Measurements from ENCODE around the gene HLCS. TPM values are rescaled to one million over a fixed set of nuclear protein-coding genes. Genes with fewer than 3 reads are reported as not detected.
"Not testable (repeated sequence)": the region's sequence is repeated elsewhere in the genome, so short reads cannot be mapped to it uniquely, and the experiment has no call there.

Gene HLCS
- total RNA-seq, 1 donor from 2014 or later: 20.2 TPM

DNA sequence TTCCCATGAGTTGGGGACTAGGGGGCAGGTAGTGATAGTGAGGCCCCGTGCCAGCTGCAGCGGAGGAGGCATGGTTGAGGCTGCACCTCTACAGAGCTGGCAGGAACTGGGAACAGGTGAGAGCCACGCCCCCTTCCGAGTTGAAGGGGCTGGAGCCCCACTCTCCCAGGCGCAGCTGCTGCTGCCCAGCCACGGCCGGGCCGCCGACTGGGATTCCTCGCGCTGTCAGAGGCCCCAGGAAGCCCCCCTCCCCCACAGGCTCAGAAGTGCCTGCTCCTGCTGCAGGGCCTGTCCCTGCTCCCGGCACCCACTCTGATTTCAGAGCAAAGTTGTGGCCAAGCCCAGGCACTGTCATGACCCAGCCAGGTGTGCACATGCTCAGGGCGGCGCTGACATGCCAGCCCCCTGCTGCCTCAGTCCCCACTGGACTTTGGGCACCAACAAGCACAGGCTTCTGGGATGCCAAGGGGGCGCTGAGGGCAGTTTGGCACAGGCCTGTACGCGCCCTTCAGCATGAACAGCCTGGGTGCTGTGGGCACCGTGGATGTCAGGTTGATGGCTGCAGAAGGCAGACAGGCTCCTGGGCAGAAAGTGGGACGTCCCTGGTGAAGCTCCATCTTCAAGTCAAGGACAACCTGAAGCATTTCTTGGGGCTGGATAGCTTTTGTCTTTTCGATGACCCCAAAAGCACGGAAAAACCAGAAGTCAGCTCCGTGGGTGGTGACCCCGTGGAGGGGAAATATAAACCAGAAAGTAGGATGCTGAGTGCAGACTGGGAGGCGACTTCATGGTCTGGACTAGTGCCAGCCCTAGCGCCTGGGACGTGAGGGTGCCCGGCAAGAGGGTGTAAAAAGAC, 146.1 kb downstream of the HLCS start:
- no peak overlapping the region for H3K4me3 Mint-ChIP-seq
- TF ChIP-seq CTCF (IDR thresholded peaks at IDR 0.05; ENCODE audit: unreplicated experiment): no peak
- H3K27me3 Mint-ChIP-seq (ENCODE audit: low read depth): no peaks in the 10 kb centered on the region
- H3K9me3 Mint-ChIP-seq: no peaks in the 10 kb centered on the region
- H3K36me3 Mint-ChIP-seq: peaks cover 6% of the 10 kb centered on the region
- no peak overlapping the region for H3K27ac Mint-ChIP-seq
- H3K4me1 Mint-ChIP-seq: peaks cover 14% of the 10 kb centered on the region
- DNase-seq (ENCODE audit: low spot score in 2 of 2, unreplicated experiment in 2 of 2): no peak

DNA sequence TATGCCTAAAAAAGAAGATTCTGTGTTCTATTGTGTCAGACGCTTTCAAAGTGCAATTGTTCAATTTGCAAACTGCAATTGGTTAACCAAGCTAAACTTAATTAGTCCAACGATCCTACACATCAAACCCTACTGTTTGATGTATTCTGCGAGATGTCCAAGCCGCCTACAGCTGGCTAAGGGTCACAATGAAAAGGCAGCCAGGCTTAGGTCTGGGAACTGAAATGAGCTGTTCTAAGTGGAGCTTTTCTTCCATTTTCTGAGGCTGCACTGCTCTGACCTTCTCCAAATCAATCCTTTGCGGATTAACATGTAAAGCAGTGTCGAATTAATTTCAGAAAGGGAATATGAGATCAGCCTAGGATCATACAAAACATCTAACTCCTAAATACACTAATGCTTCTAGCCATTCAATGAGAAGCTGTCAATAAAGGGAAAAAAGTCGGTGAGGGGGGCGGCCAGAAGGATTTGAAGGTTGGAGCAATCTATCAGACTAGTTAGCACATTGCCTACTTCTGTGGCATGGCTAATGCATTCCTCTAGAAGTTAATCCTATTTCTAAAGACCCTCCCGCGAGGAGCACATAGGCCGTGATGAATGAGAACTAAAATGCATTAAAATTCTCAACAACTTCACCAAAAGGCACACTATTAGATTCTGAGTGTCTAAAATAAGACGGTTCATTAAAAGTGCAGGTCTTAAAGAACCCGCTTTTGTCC, 148.6 kb downstream of the HLCS start:
- DNase-seq (ENCODE audit: low spot score in 2 of 2, unreplicated experiment in 2 of 2): no peak
- Mint-ChIP-seq H3K27ac (no peak overlapping the region), H3K4me3 (no peak overlapping the region), H3K36me3 (no peaks in the 10 kb centered on the region), H3K27me3 (ENCODE audit: low read depth) (no peaks in the 10 kb centered on the region), H3K4me1 (peaks cover 14% of the 10 kb centered on the region), H3K9me3 (no peaks in the 10 kb centered on the region)
- no peak for TF ChIP-seq CTCF (IDR thresholded peaks at IDR 0.05; ENCODE audit: unreplicated experiment)

DNA sequence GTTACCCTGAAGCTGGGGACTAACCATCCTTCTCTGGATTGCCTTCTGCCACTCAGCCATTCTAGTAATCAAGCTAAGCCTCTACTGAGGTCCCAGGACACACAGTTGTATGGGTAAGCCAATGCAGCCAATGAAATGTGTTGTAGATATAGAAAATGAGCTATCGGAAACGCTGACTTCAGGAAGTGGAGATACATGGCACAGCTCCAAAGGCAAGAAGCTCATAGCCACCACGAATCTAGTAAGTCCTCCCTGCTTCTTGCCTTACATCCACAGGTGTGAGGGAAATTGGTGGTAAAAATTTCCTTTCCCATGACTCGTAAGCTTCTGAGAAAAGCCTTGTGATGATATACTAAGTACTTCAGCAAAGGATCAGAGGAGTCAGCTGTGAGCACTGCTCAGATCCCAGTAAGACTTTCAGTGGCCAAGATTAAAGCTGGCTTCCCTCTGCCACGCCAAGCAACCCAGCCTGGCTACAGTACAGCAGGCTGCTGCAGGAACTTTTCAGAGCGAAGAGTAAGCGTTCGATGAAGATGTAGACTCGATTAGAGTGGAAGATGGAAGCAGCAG, 149.8 kb downstream of the HLCS start:
- Mint-ChIP-seq H3K4me1 (peaks cover 13% of the 10 kb centered on the region), H3K27ac (no peak overlapping the region), H3K27me3 (ENCODE audit: low read depth) (no peaks in the 10 kb centered on the region), H3K36me3 (no peaks in the 10 kb centered on the region), H3K4me3 (no peak overlapping the region), H3K9me3 (no peaks in the 10 kb centered on the region)
- DNase-seq (ENCODE audit: low spot score in 2 of 2, unreplicated experiment in 2 of 2): no peak
- no peak for TF ChIP-seq CTCF (IDR thresholded peaks at IDR 0.05; ENCODE audit: unreplicated experiment)

- H3K27ac Mint-ChIP-seq; DNase-seq (ENCODE audit: low spot score in 2 of 2, unreplicated experiment in 2 of 2): not testable (repeated sequence)
These were observed 150.4 kb downstream of the HLCS start for GRCh38 chr21:36816026-36816425.

GRCh38 chr21:36815284-36815683, 151.2 kb downstream of the HLCS start:
- no peaks in the 10 kb centered on the region for H3K36me3 Mint-ChIP-seq
- H3K27ac Mint-ChIP-seq: no peak overlapping the region
- TF ChIP-seq CTCF (IDR thresholded peaks at IDR 0.05; ENCODE audit: unreplicated experiment): no peak
- DNase-seq (ENCODE audit: low spot score in 2 of 2, unreplicated experiment in 2 of 2): no peak
- no peaks in the 10 kb centered on the region for H3K9me3 Mint-ChIP-seq
- H3K27me3 Mint-ChIP-seq (ENCODE audit: low read depth): no peaks in the 10 kb centered on the region
- peaks cover 6% of the 10 kb centered on the region for H3K4me1 Mint-ChIP-seq
- H3K4me3 Mint-ChIP-seq: no peak overlapping the region

More at GRCh38 chr21:36816026-36816425, 150.4 kb downstream of the HLCS start:
- H3K27me3 Mint-ChIP-seq (ENCODE audit: low read depth); H3K9me3 Mint-ChIP-seq; H3K4me1 Mint-ChIP-seq; H3K4me3 Mint-ChIP-seq; H3K36me3 Mint-ChIP-seq: not testable (repeated sequence)

- Mint-ChIP-seq H3K27ac (no peak overlapping the region), H3K27me3 (ENCODE audit: low read depth) (no peaks in the 10 kb centered on the region), H3K9me3 (no peaks in the 10 kb centered on the region), H3K4me3 (no peak overlapping the region), H3K36me3 (no peaks in the 10 kb centered on the region), H3K4me1 (no peaks in the 10 kb centered on the region)
- no peak for TF ChIP-seq CTCF (IDR thresholded peaks at IDR 0.05; ENCODE audit: unreplicated experiment)
- no peak for DNase-seq (ENCODE audit: low spot score in 2 of 2, unreplicated experiment in 2 of 2)
These were observed 153.4 kb downstream of the HLCS start for GRCh38 chr21:36813052-36813451.
